DND-41 (cell line): ENCODE data around the gene IGF2BP2.

Source experiments
- EZH2 ChIP-seq: IDR thresholded peaks from 3 replicates; pipeline ENCODE4 v1.6.1; 2012; ENCODE audit warnings: borderline replicate concordance, low read depth, mild to moderate bottlenecking, moderate library complexity, low read length, inconsistent platforms; ENCODE audit not compliant: severe bottlenecking
- TF ChIP-seq, protein P1 (sequence below): IDR thresholded peaks from 2 replicates; pipeline ENCODE4 v1.5.1; 2012; ENCODE audit warnings: borderline replicate concordance, low read length, moderate library complexity, mild to moderate bottlenecking; ENCODE audit not compliant: poor library complexity, severe bottlenecking; ENCODE audit errors: extremely low read depth

DNA sequence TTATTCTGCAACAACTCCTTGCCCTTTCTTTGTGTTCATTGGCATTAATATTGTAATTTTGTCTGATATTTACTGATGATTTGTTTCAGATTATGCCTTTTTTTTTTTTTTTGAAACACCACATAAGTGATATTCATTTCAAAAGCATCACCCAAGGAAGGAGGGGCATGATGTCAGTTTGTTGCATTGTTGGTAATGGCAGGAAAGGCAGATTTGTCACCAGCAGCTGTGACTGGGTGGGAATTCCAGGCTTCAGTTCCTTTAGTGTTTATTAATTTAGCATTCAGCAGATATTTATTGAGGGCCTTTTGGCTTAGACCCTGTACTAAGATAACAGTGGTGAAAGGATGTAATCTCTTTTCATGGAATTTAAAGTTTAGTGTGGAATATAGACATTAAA is 219.3 kb downstream of the IGF2BP2 start:
- TF ChIP-seq, protein P1, sequence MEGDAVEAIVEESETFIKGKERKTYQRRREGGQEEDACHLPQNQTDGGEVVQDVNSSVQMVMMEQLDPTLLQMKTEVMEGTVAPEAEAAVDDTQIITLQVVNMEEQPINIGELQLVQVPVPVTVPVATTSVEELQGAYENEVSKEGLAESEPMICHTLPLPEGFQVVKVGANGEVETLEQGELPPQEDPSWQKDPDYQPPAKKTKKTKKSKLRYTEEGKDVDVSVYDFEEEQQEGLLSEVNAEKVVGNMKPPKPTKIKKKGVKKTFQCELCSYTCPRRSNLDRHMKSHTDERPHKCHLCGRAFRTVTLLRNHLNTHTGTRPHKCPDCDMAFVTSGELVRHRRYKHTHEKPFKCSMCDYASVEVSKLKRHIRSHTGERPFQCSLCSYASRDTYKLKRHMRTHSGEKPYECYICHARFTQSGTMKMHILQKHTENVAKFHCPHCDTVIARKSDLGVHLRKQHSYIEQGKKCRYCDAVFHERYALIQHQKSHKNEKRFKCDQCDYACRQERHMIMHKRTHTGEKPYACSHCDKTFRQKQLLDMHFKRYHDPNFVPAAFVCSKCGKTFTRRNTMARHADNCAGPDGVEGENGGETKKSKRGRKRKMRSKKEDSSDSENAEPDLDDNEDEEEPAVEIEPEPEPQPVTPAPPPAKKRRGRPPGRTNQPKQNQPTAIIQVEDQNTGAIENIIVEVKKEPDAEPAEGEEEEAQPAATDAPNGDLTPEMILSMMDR, result no peak
- no peak for TF ChIP-seq EZH2
